Pulmonary artery endothelial cell (primary cell): ENCODE measurements around the gene TRIM31. TPM values are rescaled to one million over a fixed set of nuclear protein-coding genes. Genes with fewer than 3 reads are reported as not detected.
"Not testable (repeated sequence)": the region's sequence is repeated elsewhere in the genome, so short reads cannot be mapped to it uniquely, and the experiment has no call there.

Experiments
- DNase-seq: peaks from one replicate; pipeline ENCODE4 v3.0.0-alpha.2; 2011; ENCODE audit warnings: low read depth, low spot score
- total RNA-seq: library from RNA; depleted of rRNA; stranded (reverse); fragments of >200 nt; gene quantifications from 2 replicates; pipeline ENCODE4 v1.2.3, GENCODE V29; 2014

TRIM31 gene
- total RNA-seq, 1 donor from 2014 or later, result not detected

- no peak for DNase-seq
These were observed 37.1 kb upstream of the TRIM31 start for GRCh38 chr6:30149858-30150550.

- DNase-seq, result no peak
These were observed 36.3 kb upstream of the TRIM31 start for GRCh38 chr6:30149234-30149633.

GRCh38 chr6:30147096-30147495 lies 34.2 kb upstream of the TRIM31 start:
- DNase-seq, result no peak

- DNase-seq, result no peak
These were observed 32.9 kb upstream of the TRIM31 start for GRCh38 chr6:30145818-30146217.

- DNase-seq, result no peak
These were observed 31.9 kb upstream of the TRIM31 start for GRCh38 chr6:30144811-30145210.

- DNase-seq, result no peak
These were observed 30.9 kb upstream of the TRIM31 start for GRCh38 chr6:30143780-30144179.

- DNase-seq, result no peak
These were observed 29.8 kb upstream of the TRIM31 start for GRCh38 chr6:30142665-30143064.

- DNase-seq, result not testable (repeated sequence)
These were observed 27.4 kb upstream of the TRIM31 start for GRCh38 chr6:30140240-30140639.

DNA sequence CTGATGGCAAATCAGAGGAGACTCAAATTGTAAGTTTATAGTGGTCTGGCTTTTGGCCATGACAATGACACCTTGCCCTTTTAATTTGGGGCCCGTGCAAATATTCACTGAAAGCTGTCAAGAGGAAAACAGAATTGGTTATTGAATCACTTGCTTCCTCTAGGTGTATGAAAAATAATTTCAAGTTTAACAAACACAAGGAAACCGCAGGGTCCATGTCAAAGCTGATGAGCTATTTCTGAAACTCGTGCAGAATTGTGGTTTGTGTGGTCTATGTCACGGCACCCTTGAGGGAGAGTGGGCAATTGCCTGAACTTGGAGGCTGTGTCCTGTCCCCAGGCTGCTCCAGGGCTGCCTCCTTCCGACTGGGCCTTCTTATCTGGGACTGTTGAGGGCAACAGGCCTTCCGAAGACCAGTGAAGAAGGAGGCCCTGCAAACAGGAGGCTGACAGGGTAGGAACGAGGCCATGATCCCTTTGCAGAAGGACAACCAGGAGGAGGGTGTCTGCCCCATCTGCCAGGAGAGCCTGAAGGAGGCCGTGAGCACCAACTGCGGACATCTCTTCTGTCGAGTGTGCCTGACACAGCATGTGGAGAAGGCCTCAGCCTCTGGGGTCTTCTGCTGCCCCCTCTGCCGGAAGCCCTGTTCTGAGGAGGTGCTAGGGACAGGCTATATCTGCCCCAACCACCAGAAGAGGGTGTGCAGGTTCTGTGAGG lies 23.8 kb upstream of the TRIM31 start:
- no peak for DNase-seq

GRCh38 chr6:30135757-30136156 lies 22.9 kb upstream of the TRIM31 start, which contains the start of gene TRIM40:
TSS of gene TRIM40 (plus strand) at chr6:30136140. CDS start at chr6:30137037, 897 bp downstream.
- no peak for DNase-seq

GRCh38 chr6:30135147-30135546 lies 22.3 kb upstream of the TRIM31 start:
- DNase-seq, result no peak

DNA sequence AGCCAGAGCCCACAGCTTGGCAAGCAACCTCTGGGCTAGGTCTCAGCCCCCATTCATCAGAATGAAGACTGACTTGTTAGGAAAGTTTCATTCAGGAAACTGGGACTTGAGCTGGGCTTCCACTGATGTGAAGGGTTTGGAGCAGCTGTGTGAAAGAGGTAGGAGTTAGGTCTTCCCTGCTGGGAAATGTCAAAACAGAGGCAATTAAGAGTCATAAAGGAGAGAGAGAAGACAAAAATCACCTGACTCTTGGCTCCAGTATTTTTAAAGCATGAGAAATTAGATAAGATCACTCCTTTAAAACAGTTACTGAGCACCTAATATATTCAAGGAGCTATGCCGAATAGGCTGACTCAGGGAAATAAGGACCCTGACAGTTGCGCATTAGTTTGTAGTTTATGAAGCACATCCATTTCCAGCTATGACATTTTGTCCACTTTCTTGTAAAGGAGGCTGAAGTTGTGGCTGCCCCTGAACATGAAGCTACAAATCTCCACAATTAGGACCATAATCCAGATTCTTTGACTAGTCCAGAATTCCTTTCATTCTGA lies 19.1 kb upstream of the TRIM31 start:
- DNase-seq, result no peak

DNA sequence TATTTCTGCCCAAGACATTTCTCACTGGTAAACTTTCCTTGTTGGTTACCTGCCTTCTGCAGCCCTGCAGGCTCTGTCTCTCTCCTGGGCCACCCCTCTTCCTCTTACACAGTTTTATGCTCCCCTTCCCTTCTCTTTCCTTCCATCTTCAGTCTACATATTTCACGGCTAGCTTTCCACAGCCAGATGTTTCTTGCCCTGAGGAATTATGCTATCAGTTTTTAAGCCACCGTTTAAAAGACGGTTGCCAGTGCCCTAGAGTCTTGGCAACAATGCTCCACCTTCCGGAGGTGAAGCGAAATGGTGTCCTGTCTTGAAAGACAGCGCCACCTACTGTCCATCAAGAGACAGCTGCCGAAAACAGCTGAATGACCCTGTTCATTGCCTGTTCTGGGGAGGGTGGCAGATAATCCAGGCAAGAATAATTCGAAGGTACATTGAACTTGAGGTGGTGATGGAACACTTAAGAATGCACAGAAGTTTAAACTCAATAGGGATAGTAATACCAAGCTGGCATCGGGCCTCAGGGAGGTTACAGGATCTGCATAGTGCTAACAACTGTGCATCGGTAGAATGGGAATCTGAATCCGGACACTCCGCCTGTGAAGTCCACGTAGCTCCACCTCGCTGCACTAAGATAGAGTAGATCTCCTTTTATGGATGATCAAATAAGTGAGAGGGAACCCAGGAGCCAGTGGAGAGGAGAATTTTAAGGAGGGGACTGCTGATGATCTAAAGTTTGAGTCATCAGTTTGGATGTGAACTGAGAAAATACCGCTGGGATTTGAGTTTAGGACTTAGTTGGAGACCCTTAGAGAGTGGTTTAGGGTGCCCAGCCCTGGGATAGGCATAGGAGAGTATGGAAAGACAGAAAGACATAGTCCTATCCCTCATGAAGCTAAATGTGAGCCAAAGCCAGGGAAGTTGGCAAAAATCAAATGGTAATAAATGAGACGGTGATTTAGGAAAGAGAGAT lies 18.3 kb upstream of the TRIM31 start:
- peak; percentile 65 for DNase-seq

- no peak for DNase-seq
These were observed 17.3 kb upstream of the TRIM31 start for GRCh38 chr6:30130179-30130679.

GRCh38 chr6:30129265-30130178 lies 16.6 kb upstream of the TRIM31 start:
- no peak for DNase-seq

- no peak for DNase-seq
These were observed 14.6 kb upstream of the TRIM31 start for GRCh38 chr6:30127238-30128093.

- no peak for DNase-seq
These were observed 9.6 kb upstream of the TRIM31 start for GRCh38 chr6:30122515-30122914.

DNA sequence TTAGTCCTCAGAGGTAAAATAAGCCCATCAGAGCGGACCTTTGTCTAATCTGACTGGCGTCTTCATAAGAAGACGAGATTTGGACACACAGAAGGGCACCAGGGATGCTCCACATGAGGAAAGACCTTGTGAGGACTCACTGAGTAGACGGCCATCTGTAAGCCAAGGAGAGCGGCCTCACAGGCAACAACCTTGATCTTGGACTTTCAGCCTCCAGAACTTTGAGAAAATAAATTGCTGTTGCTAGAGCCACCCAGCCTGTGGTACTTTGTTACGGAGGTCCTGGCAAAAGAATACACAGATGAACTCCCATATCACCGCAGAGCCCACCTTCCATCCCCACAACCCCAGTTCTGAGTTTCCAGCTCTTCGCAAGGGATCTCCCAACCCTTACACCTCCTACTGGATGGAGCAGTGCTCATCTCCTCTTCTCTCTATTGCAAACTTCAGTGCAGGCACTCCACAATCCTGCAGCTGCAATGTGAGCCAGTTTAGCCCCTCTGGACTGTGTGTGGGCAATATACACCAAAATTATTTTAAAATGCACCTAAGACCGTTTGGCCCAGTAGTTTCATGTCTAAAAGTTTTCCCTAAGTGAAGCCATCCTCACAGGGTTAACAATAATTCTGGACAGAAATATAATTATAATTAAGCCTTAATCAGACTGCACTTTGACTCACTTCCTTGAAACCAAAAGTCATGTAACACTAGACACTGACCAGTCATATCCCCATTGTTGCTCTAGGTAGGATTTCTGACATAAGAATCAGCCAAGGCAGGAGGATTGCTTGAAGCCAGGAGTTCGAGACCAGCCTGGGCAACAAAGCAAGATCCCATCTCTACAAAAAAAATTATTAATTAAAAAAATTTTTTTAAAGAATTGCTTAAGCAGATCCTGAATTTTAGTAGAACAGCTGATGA lies 8.8 kb upstream of the TRIM31 start:
- no peak for DNase-seq
